Common myeloid progenitor, CD34-positive (primary cell): ENCODE data around the gene HYCC2.

Source experiments
- CTCF ChIA-PET: fragments of 350-600 bp; sonication (Branson Sonifier 250); formaldehyde crosslinking; loops from one replicate; lab custom pipeline; 2021; ENCODE audit warnings: antibody characterized with exemption; lab: Charles Lee
- POLR2A ChIA-PET: fragments of 350-600 bp; sonication (Branson Sonifier 250); formaldehyde crosslinking; loops from one replicate; lab custom pipeline; 2021; ENCODE audit warnings: antibody characterized with exemption; lab: Charles Lee
- DNase-seq, 3 donors: peaks; one replicate each; pipeline versions ENCODE4 v3.0.0 to v3.0.0-alpha.2; 2013
- H3K27ac ChIP-seq, 2 experiments: 1 replicate in 1 of 2; 2 replicates in 1 of 2; pipeline ENCODE4 v1.7.0; 2013; ENCODE audit warnings: inconsistent platforms in 2 of 2, low read length in 2 of 2, mild to moderate bottlenecking in 2 of 2, low read depth in 1 of 2, moderate library complexity in 1 of 2; ENCODE audit not compliant: severe bottlenecking in 2 of 2, insufficient read depth in 1 of 2, poor library complexity in 1 of 2
- H3K27me3 ChIP-seq, 5 experiments: replicated peaks in 2 of 5; 1 replicate in 3 of 5; 2 replicates in 2 of 5; pipeline versions ENCODE4 v1.6.1 to v1.7.0; 2013; ENCODE audit warnings: low read length in 4 of 5, mild to moderate bottlenecking in 2 of 5, moderate library complexity in 2 of 5, inconsistent platforms in 1 of 5; ENCODE audit not compliant: insufficient read depth in 5 of 5, control insufficient read depth in 4 of 5
- H3K36me3 ChIP-seq, 4 experiments: 1 replicate in 2 of 4; 2 replicates in 2 of 4; pipeline versions ENCODE4 v1.6.1 to v1.7.0; 2013; ENCODE audit warnings: low read length in 3 of 4, control low read depth in 1 of 4, mild to moderate bottlenecking in 1 of 4; ENCODE audit not compliant: control insufficient read depth in 4 of 4, insufficient read depth in 4 of 4
- H3K4me1 ChIP-seq, 4 experiments: 1 replicate in 3 of 4; 2 replicates in 1 of 4; pipeline versions ENCODE4 v1.6.1 to v1.7.1; 2013; ENCODE audit warnings: low read length in 3 of 4, mild to moderate bottlenecking in 3 of 4, control low read depth in 1 of 4, inconsistent platforms in 1 of 4, moderate library complexity in 1 of 4; ENCODE audit not compliant: control insufficient read depth in 4 of 4, insufficient read depth in 4 of 4; ENCODE audit errors: control extremely low read depth in 1 of 4
- H3K4me3 ChIP-seq, 7 experiments: 1 replicate in 4 of 7; 2 replicates in 3 of 7; pipeline versions ENCODE4 v1.5.1 to v1.7.0; 2013; ENCODE audit warnings: mild to moderate bottlenecking in 7 of 7, low read length in 6 of 7, moderate library complexity in 6 of 7, inconsistent platforms in 2 of 7, low read depth in 2 of 7, control low read depth in 1 of 7; ENCODE audit not compliant: insufficient read depth in 4 of 7, control insufficient read depth in 1 of 7; ENCODE audit errors: extremely low read depth in 1 of 7
- H3K9me3 ChIP-seq, 5 experiments: 1 replicate in 4 of 5; 2 replicates in 1 of 5; pipeline versions ENCODE4 v1.6.1 to v1.7.1; 2013; ENCODE audit warnings: low read length in 4 of 5, mild to moderate bottlenecking in 2 of 5, inconsistent platforms in 1 of 5, low read depth in 1 of 5, moderate library complexity in 1 of 5; ENCODE audit not compliant: control insufficient read depth in 4 of 5, insufficient read depth in 2 of 5; ENCODE audit errors: control extremely low read depth in 1 of 5
- WGBS: methylation state at CpG from one replicate; pipeline ENCODE4 v1.1.5; 2013; ENCODE audit not compliant: insufficient coverage; 5-methylcytosine and 5-hydroxymethylcytosine counted together

HYCC2 gene

DNA sequence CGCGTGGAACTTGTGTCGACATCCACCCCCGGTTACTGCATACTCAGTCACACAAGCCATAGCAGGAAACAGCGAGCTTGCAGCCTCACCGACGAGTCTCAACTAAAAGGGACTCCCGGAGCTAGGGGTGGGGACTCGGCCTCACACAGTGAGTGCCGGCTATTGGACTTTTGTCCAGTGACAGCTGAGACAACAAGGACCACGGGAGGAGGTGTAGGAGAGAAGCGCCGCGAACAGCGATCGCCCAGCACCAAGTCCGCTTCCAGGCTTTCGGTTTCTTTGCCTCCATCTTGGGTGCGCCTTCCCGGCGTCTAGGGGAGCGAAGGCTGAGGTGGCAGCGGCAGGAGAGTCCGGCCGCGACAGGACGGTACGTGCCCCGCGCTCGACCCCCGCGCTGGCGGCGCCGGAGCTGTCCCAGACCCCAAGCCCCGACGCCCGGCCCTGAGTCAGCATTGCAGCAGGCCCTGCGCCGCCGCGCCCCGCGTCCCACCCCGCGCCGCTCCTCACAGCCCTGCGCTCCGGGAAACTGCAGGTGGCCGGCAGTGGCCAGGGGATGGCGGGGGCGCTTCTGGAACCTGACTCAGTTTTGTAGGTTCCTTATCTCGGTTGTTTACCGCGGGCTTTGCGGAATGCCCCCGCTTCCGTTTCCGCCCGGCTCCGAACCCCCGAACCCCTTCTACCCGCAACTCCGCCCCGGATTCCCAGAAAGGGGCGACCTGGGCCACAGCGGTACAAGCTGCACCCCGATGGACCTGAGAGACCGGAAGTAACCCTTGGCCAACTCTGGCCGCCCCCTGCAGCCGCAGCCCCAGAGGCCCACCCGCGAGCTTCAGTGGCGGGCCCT, 44.9 kb upstream of the HYCC2 start, which contains the start of gene CFLAR:
Gene CFLAR (plus strand): TSS at position 50 of the 844 bp plus-strand sequence. CDS start 13,702 bp downstream, outside the sequence.
- DNase-seq: peak; percentile 79 to 93 (median 90)
- no peaks in the 10 kb centered on the region for H3K27me3 ChIP-seq
- ChIA-PET POLR2A (interaction anchor here (0.7 to 3.6 kb wide), 6 partner anchors 15 to 134 kb away, joined by 3 to 27 read pairs (median 6); no protein-coding TSS in a partner anchor), CTCF (interaction anchor here (0.7 to 8.1 kb wide), 18 partner anchors 12 to 210 kb away, joined by 3 to 107 read pairs (median 6); partner anchors contain the start of gene ORC2)
- H3K9me3 ChIP-seq: no peaks in the 10 kb centered on the region
- WGBS: under 1% methylated on average over 73 of the region's 75 CpGs
- H3K4me3 ChIP-seq: peak within 1 kb of the TSS; percentile 84 to 100 (median 95)
- peak within 1 kb of the TSS; percentile 93 to 97 for H3K27ac ChIP-seq
- H3K36me3 ChIP-seq: peaks cover 0 to 5% (median 0%) of the 10 kb centered on the region in 4 experiments
- peaks cover 14 to 49% (median 44%) of the 10 kb centered on the region in 4 experiments for H3K4me1 ChIP-seq

DNA sequence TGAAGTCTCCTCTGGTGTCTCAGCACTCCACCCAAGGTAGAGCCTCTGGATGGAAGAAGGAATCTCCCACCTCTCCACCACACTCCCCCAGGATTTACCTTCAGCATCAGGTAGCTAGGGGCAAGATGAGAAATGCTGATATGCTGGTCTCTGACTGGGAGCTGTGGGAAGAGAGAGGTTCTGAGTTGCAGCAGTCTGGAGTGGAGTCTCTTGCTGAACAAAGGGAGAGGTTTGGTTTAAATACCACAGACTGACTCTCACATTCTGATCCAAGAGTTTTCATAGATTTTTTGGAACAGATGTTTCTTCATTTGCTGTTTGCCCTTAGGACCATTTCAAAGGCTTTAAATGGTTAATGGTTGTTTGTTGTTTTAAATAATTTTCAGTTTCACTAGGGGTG, 43.4 kb upstream of the HYCC2 start:
- POLR2A ChIA-PET: interaction anchor here (0.6 kb wide), 1 partner anchor 98 kb away, joined by 5 read pairs; no protein-coding TSS in a partner anchor
- peak overlapping the region in 4 of 7 experiments; percentile 3 to 68 (median 32) for H3K4me3 ChIP-seq
- no peaks in the 10 kb centered on the region for H3K36me3 ChIP-seq
- H3K27ac ChIP-seq: peak overlapping the region in 1 of 2 experiments; percentile 11
- no peak for DNase-seq
- H3K27me3 ChIP-seq: no peaks in the 10 kb centered on the region
- peaks cover 2 to 38% (median 32%) of the 10 kb centered on the region in 4 experiments for H3K4me1 ChIP-seq
- no peaks in the 10 kb centered on the region for H3K9me3 ChIP-seq
- CTCF ChIA-PET: interaction anchor here (0.7 to 8.1 kb wide), 10 partner anchors 16 to 209 kb away, joined by 3 to 107 read pairs (median 6); partner anchors contain the start of gene ORC2

DNA sequence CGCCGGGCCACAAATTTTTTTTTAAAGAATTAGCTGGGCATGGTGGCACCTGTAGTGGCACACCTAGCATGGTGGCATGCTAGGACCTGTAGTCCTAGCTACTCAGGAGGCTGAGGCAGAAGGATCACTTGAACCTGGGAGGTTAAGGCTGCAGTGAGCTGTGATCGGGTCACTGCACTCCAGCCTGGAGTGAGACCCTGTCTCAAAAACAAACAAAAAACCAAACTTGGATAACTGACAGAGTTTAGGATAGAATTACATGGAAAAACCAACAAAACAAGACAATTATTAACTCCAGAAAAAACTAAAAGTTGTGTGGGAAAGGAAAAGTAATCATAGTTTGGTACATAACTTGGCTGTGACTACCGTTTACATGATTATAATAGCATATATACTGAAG, 42.9 kb upstream of the HYCC2 start:
- H3K4me1 ChIP-seq: peaks cover 2 to 38% (median 31%) of the 10 kb centered on the region in 4 experiments
- WGBS: no CpG with 5 or more reads among the region's 4 CpGs
- H3K27me3 ChIP-seq: no peaks in the 10 kb centered on the region
- DNase-seq: no peak
- no peaks in the 10 kb centered on the region for H3K9me3 ChIP-seq
- peak overlapping the region in 2 of 7 experiments; percentile 11 to 68 for H3K4me3 ChIP-seq
- no peaks in the 10 kb centered on the region for H3K36me3 ChIP-seq
- ChIA-PET POLR2A (interaction anchor here (0.6 kb wide), 1 partner anchor 98 kb away, joined by 5 read pairs; no protein-coding TSS in a partner anchor), CTCF (interaction anchor here (1.3 to 8.1 kb wide), 4 partner anchors 17 to 151 kb away, joined by 3 to 107 read pairs (median 6); partner anchors contain the start of gene ORC2)
- H3K27ac ChIP-seq: no peak overlapping the region

DNA sequence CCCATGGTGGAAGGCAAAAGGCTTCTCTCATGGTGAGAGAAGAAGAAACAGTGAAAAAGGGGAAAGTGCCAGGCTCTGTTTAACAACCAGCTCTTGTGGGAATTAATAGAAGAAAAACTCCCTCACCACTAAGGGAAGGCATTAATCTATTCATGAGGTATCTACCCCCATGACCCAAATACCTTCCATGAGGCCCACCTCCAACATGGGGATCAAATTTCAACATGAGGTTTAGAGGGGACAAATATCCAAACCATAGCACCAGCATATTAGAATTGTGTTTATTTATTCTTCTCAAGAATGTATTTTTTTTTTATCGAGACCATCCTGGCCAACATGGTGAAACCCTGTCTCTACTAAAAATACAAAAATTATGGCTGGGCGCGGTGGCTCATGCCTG, 39.6 kb upstream of the HYCC2 start:
- Histone ChIP-seq H3K9me3 (no peaks in the 10 kb centered on the region), H3K4me1 (peaks cover 0 to 17% (median 12%) of the 10 kb centered on the region in 4 experiments), H3K4me3 (no peak overlapping the region), H3K36me3 (no peaks in the 10 kb centered on the region), H3K27me3 (no peaks in the 10 kb centered on the region), H3K27ac (no peak overlapping the region)
- no peak for DNase-seq
- 91% methylated on average over 3 of the region's 3 CpGs for WGBS
- POLR2A ChIA-PET: interaction anchor here (1.2 kb wide), 1 partner anchor 47 kb away, joined by 3 read pairs; no protein-coding TSS in a partner anchor
- CTCF ChIA-PET: interaction anchor here (1.7 kb wide), 1 partner anchor 206 kb away, joined by 4 read pairs; no protein-coding TSS in a partner anchor

DNA sequence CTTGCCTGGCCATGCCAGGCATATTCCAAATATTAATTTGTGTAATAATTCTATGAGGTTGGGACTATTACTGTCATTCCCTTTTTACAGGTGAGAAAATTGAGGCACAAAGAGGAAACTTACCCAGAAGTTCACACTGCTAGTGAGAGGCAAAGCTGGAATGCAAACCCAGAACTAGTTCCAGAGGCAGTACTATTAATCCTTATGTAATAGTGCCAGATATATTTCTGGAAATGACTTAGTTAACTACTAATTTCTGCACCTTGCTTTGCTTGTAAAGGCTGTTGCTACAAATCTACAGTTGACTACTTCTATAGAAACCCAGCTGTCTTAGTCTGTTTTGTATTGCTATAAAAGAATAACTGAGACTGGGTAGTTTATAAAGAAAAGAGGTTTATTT, 39.1 kb upstream of the HYCC2 start:
- H3K27me3 ChIP-seq: no peaks in the 10 kb centered on the region
- no peak overlapping the region for H3K27ac ChIP-seq
- DNase-seq: no peak
- H3K4me3 ChIP-seq: no peak overlapping the region
- H3K9me3 ChIP-seq: no peaks in the 10 kb centered on the region
- ChIA-PET POLR2A (interaction anchor here (1.2 kb wide), 1 partner anchor 47 kb away, joined by 3 read pairs; no protein-coding TSS in a partner anchor), CTCF (interaction anchor here (1.1 to 1.7 kb wide), 4 partner anchors 8 to 205 kb away, joined by 3 to 4 read pairs (median 4); no protein-coding TSS in a partner anchor)
- H3K4me1 ChIP-seq: peaks cover 0 to 15% (median 10%) of the 10 kb centered on the region in 4 experiments
- no peaks in the 10 kb centered on the region for H3K36me3 ChIP-seq

DNA sequence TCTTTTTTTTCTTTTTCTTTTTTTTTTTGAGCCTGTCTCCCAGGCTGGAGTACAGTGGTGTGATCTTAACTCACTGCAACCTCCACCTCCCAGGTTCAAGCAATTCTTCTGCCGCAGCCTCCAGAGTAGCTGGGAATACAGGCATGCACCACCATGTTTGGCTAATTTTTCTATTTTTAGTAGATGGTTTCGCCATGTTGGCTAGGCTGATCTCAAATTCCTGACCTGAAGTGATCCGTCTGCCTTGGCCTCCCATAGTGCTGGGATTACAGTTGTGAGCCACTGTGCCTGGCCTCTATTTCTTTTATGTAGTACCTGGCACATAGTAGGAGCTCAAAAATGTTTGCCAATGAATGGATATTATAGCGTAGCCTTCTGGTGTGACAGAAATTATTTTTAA, 37.7 kb upstream of the HYCC2 start:
- no peak for DNase-seq
- ChIA-PET CTCF (interaction anchor here (0.8 to 1.2 kb wide), 2 partner anchors 9 kb away, joined by 3 to 4 read pairs; no protein-coding TSS in a partner anchor), POLR2A (no interaction called here)
- Histone ChIP-seq H3K27ac (no peak overlapping the region), H3K9me3 (no peaks in the 10 kb centered on the region), H3K4me3 (no peak overlapping the region), H3K27me3 (no peaks in the 10 kb centered on the region), H3K36me3 (no peaks in the 10 kb centered on the region), H3K4me1 (peaks cover 0 to 3% (median under 1%) of the 10 kb centered on the region in 4 experiments)
- 93% methylated on average over 3 of the region's 4 CpGs for WGBS
